ENCODE measurements around the gene B4GALNT4. TPM values are rescaled to one million over a fixed set of nuclear protein-coding genes. Genes with fewer than 3 reads are reported as not detected.
"Not testable (repeated sequence)": the region's sequence is repeated elsewhere in the genome, so short reads cannot be mapped to it uniquely, and the experiment has no call there.

B4GALNT4 gene, protein sequence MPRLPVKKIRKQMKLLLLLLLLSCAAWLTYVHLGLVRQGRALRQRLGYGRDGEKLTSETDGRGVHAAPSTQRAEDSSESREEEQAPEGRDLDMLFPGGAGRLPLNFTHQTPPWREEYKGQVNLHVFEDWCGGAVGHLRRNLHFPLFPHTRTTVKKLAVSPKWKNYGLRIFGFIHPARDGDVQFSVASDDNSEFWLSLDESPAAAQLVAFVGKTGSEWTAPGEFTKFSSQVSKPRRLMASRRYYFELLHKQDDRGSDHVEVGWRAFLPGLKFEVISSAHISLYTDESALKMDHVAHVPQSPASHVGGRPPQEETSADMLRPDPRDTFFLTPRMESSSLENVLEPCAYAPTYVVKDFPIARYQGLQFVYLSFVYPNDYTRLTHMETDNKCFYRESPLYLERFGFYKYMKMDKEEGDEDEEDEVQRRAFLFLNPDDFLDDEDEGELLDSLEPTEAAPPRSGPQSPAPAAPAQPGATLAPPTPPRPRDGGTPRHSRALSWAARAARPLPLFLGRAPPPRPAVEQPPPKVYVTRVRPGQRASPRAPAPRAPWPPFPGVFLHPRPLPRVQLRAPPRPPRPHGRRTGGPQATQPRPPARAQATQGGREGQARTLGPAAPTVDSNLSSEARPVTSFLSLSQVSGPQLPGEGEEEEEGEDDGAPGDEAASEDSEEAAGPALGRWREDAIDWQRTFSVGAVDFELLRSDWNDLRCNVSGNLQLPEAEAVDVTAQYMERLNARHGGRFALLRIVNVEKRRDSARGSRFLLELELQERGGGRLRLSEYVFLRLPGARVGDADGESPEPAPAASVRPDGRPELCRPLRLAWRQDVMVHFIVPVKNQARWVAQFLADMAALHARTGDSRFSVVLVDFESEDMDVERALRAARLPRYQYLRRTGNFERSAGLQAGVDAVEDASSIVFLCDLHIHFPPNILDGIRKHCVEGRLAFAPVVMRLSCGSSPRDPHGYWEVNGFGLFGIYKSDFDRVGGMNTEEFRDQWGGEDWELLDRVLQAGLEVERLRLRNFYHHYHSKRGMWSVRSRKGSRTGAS
- 14.4 TPM for total RNA-seq
- polyA plus RNA-seq (ENCODE audit: insufficient read depth in 1 of 8, insufficient read length in 8 of 8, low replicate concordance in 1 of 8): 10 to 100 TPM; 12.9 to 34.1 (median 21.7) TPM
- long read RNA-seq, donor 1, partial matches to known transcripts: 0 of 1 reads
- long read RNA-seq, donor 1, other reads (novel, unspliced or antisense): 0 of 1 reads
- long read RNA-seq, donor 2: 0 reads
- long read RNA-seq, donor 3: 0 reads
- long read RNA-seq, donor 4: 0 reads
- long read RNA-seq, donor 5, partial matches to known transcripts: 0 of 2 reads
- long read RNA-seq, donor 5, other reads (novel, unspliced or antisense): 0 of 2 reads
- long read RNA-seq, donor 6, partial matches to known transcripts: 0 of 2 reads
- long read RNA-seq, donor 6, other reads (novel, unspliced or antisense): 0 of 2 reads
- long read RNA-seq, donor 7: 0 reads
- long read RNA-seq, donor 8: 0 reads
- long read RNA-seq, donor 9: 0 reads
- long read RNA-seq, donor 10, partial matches to known transcripts: 0 of 1 reads
- long read RNA-seq, donor 10, other reads (novel, unspliced or antisense): 0 of 1 reads
- long read RNA-seq, donor 11, partial matches to known transcripts: 0 of 1 reads
- long read RNA-seq, donor 11, other reads (novel, unspliced or antisense): 0 of 1 reads

- H3K27me3 ChIP-seq (ENCODE audit: control insufficient read depth, insufficient read depth, low read length): peaks cover 40% of the 10 kb centered on the region
- no peaks in the 10 kb centered on the region for H3K9me3 ChIP-seq (replicated peaks; ENCODE audit: control insufficient read depth, low read depth, low read length)
- under 1% methylated on average over 85 of the region's 118 CpGs for WGBS (ENCODE audit: insufficient coverage)
- H3K4me1 ChIP-seq (ENCODE audit: control insufficient read depth, insufficient read depth, low read length): peaks cover 16% of the 10 kb centered on the region
- H3K27ac ChIP-seq (ENCODE audit: low read length): peak within 1 kb of the TSS; percentile 59
- peak within 1 kb of the TSS; percentile 43 for H3K4me3 ChIP-seq (ENCODE audit: low read length)
- peaks cover 5% of the 10 kb centered on the region for H3K36me3 ChIP-seq (ENCODE audit: control insufficient read depth, insufficient read depth, low read length)
- peak; percentile 64 for DNase-seq
These were observed at the start of gene B4GALNT4 for GRCh38 chr11:369336-370018. Gene B4GALNT4 (plus strand): TSS chr11:369499. CDS start chr11:369804, 305 bp downstream.

- H3K36me3 ChIP-seq (ENCODE audit: control insufficient read depth, insufficient read depth, low read length); DNase-seq; H3K9me3 ChIP-seq (replicated peaks; ENCODE audit: control insufficient read depth, low read depth, low read length): not testable (repeated sequence)
- Histone ChIP-seq H3K4me3 (ENCODE audit: low read length) (peak overlapping the region; percentile 75), H3K27me3 (ENCODE audit: control insufficient read depth, insufficient read depth, low read length) (peaks cover 25% of the 10 kb centered on the region), H3K4me1 (ENCODE audit: control insufficient read depth, insufficient read depth, low read length) (peaks cover 38% of the 10 kb centered on the region), H3K27ac (ENCODE audit: low read length) (peak overlapping the region; percentile 94)
- no CpG with 5 or more reads among the region's 10 CpGs for WGBS (ENCODE audit: insufficient coverage)
These were observed 49.4 kb upstream of the B4GALNT4 start for GRCh38 chr11:319888-320273.

- H3K27ac ChIP-seq (ENCODE audit: low read length): peak overlapping the region; percentile 88
- no peaks in the 10 kb centered on the region for H3K27me3 ChIP-seq (ENCODE audit: control insufficient read depth, insufficient read depth, low read length)
- no peak overlapping the region for H3K4me3 ChIP-seq (ENCODE audit: low read length)
- no peak for DNase-seq
- H3K9me3 ChIP-seq (replicated peaks; ENCODE audit: control insufficient read depth, low read depth, low read length): no peaks in the 10 kb centered on the region
- 26% methylated on average over 6 of the region's 11 CpGs for WGBS (ENCODE audit: insufficient coverage)
- no peaks in the 10 kb centered on the region for H3K36me3 ChIP-seq (ENCODE audit: control insufficient read depth, insufficient read depth, low read length)
- peaks cover 49% of the 10 kb centered on the region for H3K4me1 ChIP-seq (ENCODE audit: control insufficient read depth, insufficient read depth, low read length)
These were observed 45.1 kb upstream of the B4GALNT4 start for GRCh38 chr11:324156-324555.

GRCh38 chr11:324593-325517 is 44.4 kb upstream of the B4GALNT4 start:
- not testable (repeated sequence) for H3K4me3 ChIP-seq (ENCODE audit: low read length); H3K9me3 ChIP-seq (replicated peaks; ENCODE audit: control insufficient read depth, low read depth, low read length); H3K27me3 ChIP-seq (ENCODE audit: control insufficient read depth, insufficient read depth, low read length); H3K36me3 ChIP-seq (ENCODE audit: control insufficient read depth, insufficient read depth, low read length)
- WGBS (ENCODE audit: insufficient coverage): 12% methylated on average over 8 of the region's 34 CpGs
- H3K27ac ChIP-seq (ENCODE audit: low read length): peak overlapping the region; percentile 92
- peaks cover 49% of the 10 kb centered on the region for H3K4me1 ChIP-seq (ENCODE audit: control insufficient read depth, insufficient read depth, low read length)
- peak; percentile 63 for DNase-seq

- WGBS (ENCODE audit: insufficient coverage): 75% methylated on average over 28 of the region's 30 CpGs
- H3K9me3 ChIP-seq (replicated peaks; ENCODE audit: control insufficient read depth, low read depth, low read length): no peaks in the 10 kb centered on the region
- no peak overlapping the region for H3K4me3 ChIP-seq (ENCODE audit: low read length)
- H3K27ac ChIP-seq (ENCODE audit: low read length): peak overlapping the region; percentile 92
- no peaks in the 10 kb centered on the region for H3K27me3 ChIP-seq (ENCODE audit: control insufficient read depth, insufficient read depth, low read length)
- DNase-seq: no peak
- peaks cover 48% of the 10 kb centered on the region for H3K4me1 ChIP-seq (ENCODE audit: control insufficient read depth, insufficient read depth, low read length)
- no peaks in the 10 kb centered on the region for H3K36me3 ChIP-seq (ENCODE audit: control insufficient read depth, insufficient read depth, low read length)
These were observed 43.3 kb upstream of the B4GALNT4 start for GRCh38 chr11:325796-326591.

DNA sequence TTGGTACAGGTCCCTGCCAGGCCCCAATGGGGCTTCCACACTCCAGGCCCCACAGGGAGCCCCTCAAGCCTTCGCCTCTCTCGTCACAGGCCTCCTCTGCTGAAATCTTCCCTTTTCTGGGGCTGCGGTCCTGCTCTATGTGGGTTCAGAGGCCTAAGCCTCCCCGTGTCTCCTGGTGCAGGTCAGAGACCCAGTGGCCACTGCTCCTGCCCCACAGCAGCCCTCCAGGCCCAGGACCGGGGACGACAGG is 42.8 kb upstream of the B4GALNT4 start:
- Histone ChIP-seq H3K4me1 (ENCODE audit: control insufficient read depth, insufficient read depth, low read length) (peaks cover 52% of the 10 kb centered on the region), H3K27ac (ENCODE audit: low read length) (peak overlapping the region; percentile 92), H3K4me3 (ENCODE audit: low read length) (no peak overlapping the region), H3K9me3 (replicated peaks; ENCODE audit: control insufficient read depth, low read depth, low read length) (no peaks in the 10 kb centered on the region), H3K36me3 (ENCODE audit: control insufficient read depth, insufficient read depth, low read length) (no peaks in the 10 kb centered on the region), H3K27me3 (ENCODE audit: control insufficient read depth, insufficient read depth, low read length) (no peaks in the 10 kb centered on the region)
- WGBS (ENCODE audit: insufficient coverage): 53% methylated on average over 6 of the region's 6 CpGs
- DNase-seq: no peak

DNA sequence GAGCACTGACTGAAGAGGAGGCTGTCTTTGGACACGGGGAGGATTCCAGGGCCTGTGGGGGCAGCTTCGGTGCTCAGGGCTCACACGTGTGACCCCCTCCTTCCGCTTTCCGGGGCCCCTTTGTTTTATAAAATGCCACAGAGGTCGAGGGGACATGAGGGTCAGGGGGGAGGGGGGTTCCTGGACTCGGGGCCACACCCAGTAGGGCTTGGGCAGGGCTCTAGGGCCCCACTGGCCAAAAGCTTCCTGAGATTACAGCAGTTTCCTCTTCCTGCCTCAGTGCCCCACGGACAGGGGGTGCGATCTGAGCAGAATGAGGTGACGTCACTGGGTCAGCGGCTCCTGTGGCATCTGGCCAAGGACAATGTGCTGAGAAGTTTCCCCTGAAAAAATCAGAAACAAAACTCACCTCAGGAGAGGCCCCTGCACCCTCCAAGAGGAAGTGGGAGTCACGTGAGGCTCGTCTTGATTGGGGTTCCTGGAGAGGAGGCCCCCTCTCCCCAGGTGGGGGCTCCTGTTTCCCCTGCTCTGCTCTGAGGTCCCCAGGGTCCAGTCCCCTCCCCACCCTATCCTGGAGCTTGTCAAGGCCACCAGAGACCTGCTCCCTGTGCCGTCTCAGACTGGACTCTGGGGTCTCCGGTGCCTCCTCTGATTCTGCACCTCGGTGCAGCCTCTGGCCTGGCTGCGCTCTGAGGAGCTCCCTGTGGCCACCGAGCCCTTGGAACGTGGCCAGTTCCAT is 42.3 kb upstream of the B4GALNT4 start:
- Histone ChIP-seq H3K27ac (ENCODE audit: low read length) (peak overlapping the region; percentile 92), H3K4me1 (ENCODE audit: control insufficient read depth, insufficient read depth, low read length) (peaks cover 54% of the 10 kb centered on the region), H3K27me3 (ENCODE audit: control insufficient read depth, insufficient read depth, low read length) (no peaks in the 10 kb centered on the region), H3K4me3 (ENCODE audit: low read length) (no peak overlapping the region), H3K36me3 (ENCODE audit: control insufficient read depth, insufficient read depth, low read length) (no peaks in the 10 kb centered on the region), H3K9me3 (replicated peaks; ENCODE audit: control insufficient read depth, low read depth, low read length) (no peaks in the 10 kb centered on the region)
- 25% methylated on average over 5 of the region's 19 CpGs for WGBS (ENCODE audit: insufficient coverage)
- peak; percentile 87 for DNase-seq

DNA sequence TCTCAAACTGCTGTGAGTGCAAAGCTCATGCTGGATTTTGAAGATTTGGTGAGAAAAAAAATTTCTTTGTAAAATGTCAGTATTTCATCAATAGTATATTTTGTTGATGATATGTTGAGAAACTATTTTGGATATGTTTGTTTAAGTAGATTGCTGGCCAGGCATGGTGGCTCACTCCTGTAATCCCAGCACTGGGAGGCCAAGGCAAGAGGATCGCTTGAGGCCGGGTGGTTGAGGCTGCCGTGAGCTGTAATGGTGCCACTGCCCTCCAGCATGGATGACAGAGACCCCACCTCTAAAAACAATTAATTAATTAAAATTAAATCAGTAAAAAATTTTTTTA is 41.7 kb upstream of the B4GALNT4 start:
- H3K9me3 ChIP-seq (replicated peaks; ENCODE audit: control insufficient read depth, low read depth, low read length): no peaks in the 10 kb centered on the region
- no peak overlapping the region for H3K4me3 ChIP-seq (ENCODE audit: low read length)
- peaks cover 54% of the 10 kb centered on the region for H3K4me1 ChIP-seq (ENCODE audit: control insufficient read depth, insufficient read depth, low read length)
- DNase-seq: no peak
- H3K27me3 ChIP-seq (ENCODE audit: control insufficient read depth, insufficient read depth, low read length): no peaks in the 10 kb centered on the region
- H3K36me3 ChIP-seq (ENCODE audit: control insufficient read depth, insufficient read depth, low read length): no peaks in the 10 kb centered on the region
- no CpG with 5 or more reads among the region's 3 CpGs for WGBS (ENCODE audit: insufficient coverage)
- peak overlapping the region; percentile 92 for H3K27ac ChIP-seq (ENCODE audit: low read length)

Data from muscle of leg (tissue), 16 donors.